Peyer's patch (tissue), 4 donors: ENCODE measurements around the gene ACTL6B. TPM values are rescaled to one million over a fixed set of nuclear protein-coding genes. Genes with fewer than 3 reads are reported as not detected.
A peak's percentile ranks its signal among the peaks of the same experiment; 100 is the strongest.

Experiments
- DNase-seq, 3 donors: peaks; one replicate each; pipeline ENCODE4 v3.0.0-alpha.2; 2017 to 2019
- H3K27ac ChIP-seq, 4 donors: fragments of 200-600 bp; sonication (generic); one replicate each; pipeline ENCODE4 v1.5.1; 2016 to 2019
- H3K27me3 ChIP-seq, 2 donors: fragments of 200-600 bp; sonication (generic); one replicate each; pipeline ENCODE4 v1.5.1; 2019
- H3K36me3 ChIP-seq, 3 donors: fragments of 200-600 bp; sonication (generic); one replicate each; pipeline ENCODE4 v1.5.1; 2016 to 2019
- H3K4me1 ChIP-seq, 4 donors: fragments of 200-600 bp; sonication (generic); one replicate each; pipeline ENCODE4 v1.5.1; 2016 to 2019
- H3K4me3 ChIP-seq, 4 donors: fragments of 200-600 bp; sonication (generic); 1 replicate in 3 of 4; 2 replicates in 1 of 4; pipeline ENCODE4 v1.5.1; 2016 to 2019; ENCODE audit warnings: mild to moderate bottlenecking in 1 of 4
- H3K9me3 ChIP-seq, 4 donors: fragments of 200-600 bp; sonication (generic); one replicate each; pipeline ENCODE4 v1.5.1; 2016 to 2019; ENCODE audit warnings: mild to moderate bottlenecking in 1 of 4
- POLR2A ChIP-seq, 2 donors: fragments of 450-650 bp; IDR thresholded peaks; one replicate each; pipeline ENCODE4 v1.5.1; 2017; ENCODE audit warnings: antibody characterized with exemption in 2 of 2, mild to moderate bottlenecking in 2 of 2, moderate library complexity in 2 of 2
- total RNA-seq, 4 donors: library from RNA; depleted of rRNA; stranded (reverse); fragments of >200 nt; gene quantifications; one replicate each; pipeline ENCODE4 v1.1.0, GENCODE V29; 2016
- TF ChIP-seq, protein P1 (sequence below), 6 experiments: fragments of 450-650 bp in 4 of 6; fragments of 200-600 bp in 2 of 6; sonication (generic) in 1 of 6; IDR thresholded peaks; one replicate each; pipeline ENCODE4 v1.5.1; 2017 to 2019; ENCODE audit warnings: antibody characterized with exemption in 6 of 6, mild to moderate bottlenecking in 3 of 6, moderate library complexity in 1 of 6

The ACTL6B gene
- total RNA-seq, 4 donors from 2014 or later, result not detected

DNA sequence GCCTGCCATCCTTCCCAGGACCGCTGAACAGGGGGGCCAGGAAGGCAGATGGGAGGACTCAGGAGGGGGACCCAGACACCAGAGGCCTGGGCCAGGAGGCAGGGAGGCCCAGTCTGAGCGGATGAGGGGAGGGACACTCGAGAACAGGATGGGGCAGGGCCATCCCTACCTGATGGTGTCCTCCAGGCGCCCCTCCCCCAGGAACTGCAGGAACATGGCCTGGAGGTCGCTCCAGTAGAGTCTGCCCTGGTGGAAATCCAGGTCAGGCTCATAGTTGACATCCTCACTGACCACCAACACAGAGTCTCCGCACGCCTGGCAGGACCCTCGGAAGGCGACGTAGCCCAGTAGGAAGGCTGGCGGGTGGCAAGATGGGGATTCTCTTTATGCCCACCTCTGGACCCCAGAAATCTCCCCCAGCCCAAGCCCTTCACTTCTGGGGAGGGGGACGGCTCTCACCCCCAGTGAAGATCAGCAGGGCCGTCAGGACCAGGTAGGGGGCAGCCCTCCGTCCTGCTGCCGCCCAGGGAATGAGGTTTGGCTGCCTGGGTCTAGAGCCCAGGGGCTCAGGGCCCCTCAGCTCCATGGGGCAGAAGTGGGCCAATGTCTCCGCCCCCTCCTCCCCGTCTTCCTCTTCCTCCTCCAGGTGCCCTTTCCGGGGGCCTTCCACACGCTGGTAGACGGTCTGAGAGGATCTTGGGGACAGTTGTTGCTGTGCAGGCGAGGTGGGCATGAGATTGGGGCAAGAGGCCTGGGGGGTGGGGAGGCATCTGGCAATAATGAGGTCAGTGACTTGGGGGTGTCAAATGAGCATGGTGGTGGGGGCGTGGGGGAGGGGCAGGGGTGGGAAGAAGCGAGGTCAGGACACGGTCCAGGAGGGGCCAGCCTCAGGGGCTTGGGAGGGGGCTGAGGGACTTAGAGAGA is 15.5 kb downstream of the ACTL6B start:
- peak overlapping the region in 1 of 4 donors; percentile 13 for H3K4me3 ChIP-seq
- no peak for TF ChIP-seq POLR2A (IDR thresholded peaks at IDR 0.05)
- TF ChIP-seq, protein P1, sequence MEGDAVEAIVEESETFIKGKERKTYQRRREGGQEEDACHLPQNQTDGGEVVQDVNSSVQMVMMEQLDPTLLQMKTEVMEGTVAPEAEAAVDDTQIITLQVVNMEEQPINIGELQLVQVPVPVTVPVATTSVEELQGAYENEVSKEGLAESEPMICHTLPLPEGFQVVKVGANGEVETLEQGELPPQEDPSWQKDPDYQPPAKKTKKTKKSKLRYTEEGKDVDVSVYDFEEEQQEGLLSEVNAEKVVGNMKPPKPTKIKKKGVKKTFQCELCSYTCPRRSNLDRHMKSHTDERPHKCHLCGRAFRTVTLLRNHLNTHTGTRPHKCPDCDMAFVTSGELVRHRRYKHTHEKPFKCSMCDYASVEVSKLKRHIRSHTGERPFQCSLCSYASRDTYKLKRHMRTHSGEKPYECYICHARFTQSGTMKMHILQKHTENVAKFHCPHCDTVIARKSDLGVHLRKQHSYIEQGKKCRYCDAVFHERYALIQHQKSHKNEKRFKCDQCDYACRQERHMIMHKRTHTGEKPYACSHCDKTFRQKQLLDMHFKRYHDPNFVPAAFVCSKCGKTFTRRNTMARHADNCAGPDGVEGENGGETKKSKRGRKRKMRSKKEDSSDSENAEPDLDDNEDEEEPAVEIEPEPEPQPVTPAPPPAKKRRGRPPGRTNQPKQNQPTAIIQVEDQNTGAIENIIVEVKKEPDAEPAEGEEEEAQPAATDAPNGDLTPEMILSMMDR (IDR thresholded peaks at IDR 0.05), result no peak
- H3K9me3 ChIP-seq, result no peaks in the 10 kb centered on the region
- DNase-seq, result no peak
- H3K27me3 ChIP-seq, result no peaks in the 10 kb centered on the region
- H3K27ac ChIP-seq, result no peak overlapping the region
- H3K36me3 ChIP-seq, result no peaks in the 10 kb centered on the region
- no peaks in the 10 kb centered on the region for H3K4me1 ChIP-seq

DNA sequence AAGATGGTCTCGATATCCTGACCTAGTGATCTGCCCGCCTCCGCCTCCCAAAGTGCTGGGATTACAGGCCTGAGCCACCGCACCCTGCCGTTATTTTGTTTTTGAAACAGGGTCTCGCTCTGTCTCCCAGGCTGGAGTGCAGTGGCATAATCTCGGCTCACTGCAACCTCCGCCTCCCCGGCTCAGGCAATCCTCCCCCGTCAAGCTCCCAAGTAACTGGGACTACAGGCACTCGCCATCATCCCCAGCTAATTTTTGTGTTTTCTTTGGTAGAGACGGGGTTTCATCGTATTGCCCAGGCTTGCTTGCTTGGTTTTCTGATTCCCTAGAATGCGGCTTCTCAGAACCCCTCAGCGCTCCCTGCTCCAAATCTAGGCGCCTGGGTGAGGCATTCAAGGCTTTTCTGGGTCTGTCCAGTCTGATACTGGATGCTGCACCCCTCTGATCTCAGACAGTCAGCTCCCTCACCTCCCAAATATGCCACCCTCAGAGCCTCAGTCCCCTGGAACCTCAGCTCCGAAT is 16.2 kb downstream of the ACTL6B start:
- no peaks in the 10 kb centered on the region for H3K27me3 ChIP-seq
- no peak overlapping the region for H3K4me3 ChIP-seq
- H3K9me3 ChIP-seq, result no peaks in the 10 kb centered on the region
- no peaks in the 10 kb centered on the region for H3K4me1 ChIP-seq
- DNase-seq, result no peak
- no peak for TF ChIP-seq POLR2A (IDR thresholded peaks at IDR 0.05)
- TF ChIP-seq, protein P1 (IDR thresholded peaks at IDR 0.05), result no peak
- no peak overlapping the region for H3K27ac ChIP-seq
- no peaks in the 10 kb centered on the region for H3K36me3 ChIP-seq

DNA sequence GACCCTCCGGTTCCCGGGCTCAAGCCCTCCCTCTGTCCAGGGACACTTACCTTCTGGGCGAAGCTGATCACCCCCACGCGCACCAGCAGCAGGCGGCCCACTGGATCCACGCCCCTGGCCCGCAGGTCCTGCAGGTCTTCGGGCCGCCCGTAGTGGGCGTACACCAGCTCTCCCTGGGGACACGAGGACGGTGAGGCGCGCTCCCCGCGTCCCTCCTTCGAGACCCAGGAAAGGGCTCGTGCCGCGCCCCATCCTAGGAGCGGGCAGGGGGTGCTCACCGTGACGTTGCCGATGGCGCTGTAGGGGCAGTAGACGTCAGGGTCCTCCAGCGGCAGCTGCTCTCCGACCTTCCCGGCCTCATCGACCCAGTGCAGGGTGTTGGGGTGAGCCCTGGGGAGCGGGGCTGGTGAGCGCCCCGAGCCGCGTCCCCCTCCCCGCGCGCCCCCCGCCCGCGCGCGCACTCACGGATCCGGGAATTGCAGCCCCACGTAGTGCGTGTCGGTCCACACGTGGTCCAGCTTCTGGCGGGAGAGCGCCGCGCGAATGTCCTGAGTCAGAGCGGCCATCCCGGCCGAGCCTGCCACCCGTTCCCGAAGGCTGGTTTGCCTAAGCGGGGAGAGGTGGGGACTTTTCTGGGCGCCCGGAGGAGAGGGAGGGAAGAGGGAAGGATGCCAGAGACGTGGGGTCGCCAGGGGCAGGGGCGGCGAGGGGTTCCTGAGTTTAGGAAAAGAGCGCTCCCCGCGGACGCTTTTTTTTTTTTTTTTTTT is 23.1 kb downstream of the ACTL6B start:
- peak; percentile 73 to 83 (median 75) for DNase-seq
- H3K4me3 ChIP-seq, result peak overlapping the region; percentile 49 to 75 (median 68)
- peaks cover 0 to 9% (median 3%) of the 10 kb centered on the region in 4 donors for H3K4me1 ChIP-seq
- no peaks in the 10 kb centered on the region for H3K27me3 ChIP-seq
- no peaks in the 10 kb centered on the region for H3K9me3 ChIP-seq
- H3K36me3 ChIP-seq, result no peaks in the 10 kb centered on the region
- peak overlapping the region in 3 of 4 donors; percentile 13 to 72 (median 55) for H3K27ac ChIP-seq
- TF ChIP-seq POLR2A (IDR thresholded peaks at IDR 0.05), result no peak
- TF ChIP-seq, protein P1 (IDR thresholded peaks at IDR 0.05), result peak in 5 of 6 experiments; percentile 9 to 58 (median 38)

DNA sequence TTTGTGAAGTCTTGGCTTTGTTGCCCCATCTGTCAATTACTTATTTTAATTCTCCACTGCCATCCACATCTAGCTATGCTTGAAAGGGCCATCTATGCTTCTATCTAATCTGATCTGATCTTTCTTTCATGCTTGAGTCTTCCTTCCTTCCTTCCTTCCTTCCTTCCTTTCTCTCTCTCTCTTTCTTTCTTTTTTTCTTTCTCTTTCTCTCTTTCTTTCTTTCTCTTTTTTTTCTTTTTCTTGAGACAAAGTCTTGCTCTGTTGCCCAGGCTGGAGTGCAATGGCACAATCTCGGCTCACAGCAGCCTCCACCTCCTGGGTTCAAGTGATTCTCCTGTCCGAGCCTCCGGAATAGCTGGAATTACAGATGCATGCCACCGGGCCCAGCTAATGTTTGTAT is 26.2 kb downstream of the ACTL6B start:
- H3K36me3 ChIP-seq, result no peaks in the 10 kb centered on the region
- no peaks in the 10 kb centered on the region for H3K27me3 ChIP-seq
- TF ChIP-seq POLR2A (IDR thresholded peaks at IDR 0.05), result no peak
- TF ChIP-seq, protein P1 (IDR thresholded peaks at IDR 0.05), result no peak
- no peak for DNase-seq
- no peak overlapping the region for H3K4me3 ChIP-seq
- H3K27ac ChIP-seq, result no peak overlapping the region
- H3K4me1 ChIP-seq, result peaks cover 0 to 21% (median 9%) of the 10 kb centered on the region in 4 donors
- no peaks in the 10 kb centered on the region for H3K9me3 ChIP-seq

- Histone ChIP-seq H3K36me3 (no peaks in the 10 kb centered on the region), H3K27me3 (no peaks in the 10 kb centered on the region), H3K4me3 (no peak overlapping the region), H3K9me3 (no peaks in the 10 kb centered on the region), H3K4me1 (peaks cover 0 to 21% (median 9%) of the 10 kb centered on the region in 4 donors), H3K27ac (no peak overlapping the region)
- no peak for TF ChIP-seq POLR2A (IDR thresholded peaks at IDR 0.05)
- TF ChIP-seq, protein P1 (IDR thresholded peaks at IDR 0.05), result peak in 1 of 6 experiments; percentile 6
- no peak for DNase-seq
Observed at GRCh38 chr7:100629117-100629716, 27.0 kb downstream of the ACTL6B start.
